ENCODE results near the gene THSD4.

THSD4 gene

DNA sequence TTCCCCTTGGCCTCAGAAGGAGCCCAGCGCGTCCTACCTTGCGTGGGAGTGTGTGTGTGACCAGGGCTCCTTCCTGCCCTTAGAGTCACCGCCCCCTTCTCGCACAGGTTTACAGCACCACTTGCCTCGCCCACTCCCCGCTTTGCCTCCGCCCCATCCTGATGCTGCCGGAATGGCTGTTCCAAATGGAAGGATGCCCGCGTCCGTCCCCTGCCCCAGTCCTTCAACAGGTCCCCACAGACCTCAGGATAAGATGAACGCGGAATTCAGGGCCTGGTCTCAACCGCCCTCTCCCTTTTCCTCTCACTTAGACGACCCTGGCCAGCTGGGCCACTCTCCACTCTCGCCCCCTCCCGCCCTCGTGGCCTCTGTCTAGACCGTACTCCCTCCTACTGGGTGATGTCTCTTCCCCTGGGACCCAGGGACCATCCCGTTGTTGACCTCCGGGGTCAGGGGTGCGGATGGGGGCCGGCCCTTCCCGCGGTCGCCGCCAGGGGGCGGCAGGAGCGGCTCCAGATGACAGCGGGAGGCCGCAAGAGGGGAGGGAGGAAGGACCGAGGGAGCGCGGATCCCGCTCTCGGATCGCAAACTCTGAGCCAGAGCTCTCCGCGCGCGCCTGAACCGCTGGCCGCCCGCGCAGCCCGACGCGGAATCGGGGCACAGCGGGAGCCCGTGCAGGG, at the start of gene THSD4:
TSS of gene THSD4 (plus strand) at position 585 of the 680 bp plus-strand sequence.
- DNase-seq = peak; percentile 65

DNA sequence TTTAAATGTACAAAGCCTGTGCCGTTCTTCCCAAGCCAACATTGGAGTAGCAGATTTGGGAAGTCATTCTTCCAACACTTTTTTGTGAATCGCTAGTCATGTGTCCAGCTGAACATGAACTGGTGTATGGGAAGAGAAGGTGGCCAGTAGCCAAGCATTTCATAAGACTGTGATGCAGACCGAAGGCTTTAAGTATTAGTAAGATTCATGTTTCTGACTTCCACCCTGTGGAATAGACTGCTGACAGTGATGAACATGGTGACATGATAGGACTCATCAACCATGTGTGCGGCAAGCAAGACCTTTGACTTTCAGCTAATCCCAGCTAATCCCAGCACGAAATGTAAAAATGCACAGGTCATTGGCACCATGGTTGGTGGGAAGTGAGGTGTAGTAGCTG, 48.3 kb upstream of the THSD4 start:
- no peak for DNase-seq

DNA sequence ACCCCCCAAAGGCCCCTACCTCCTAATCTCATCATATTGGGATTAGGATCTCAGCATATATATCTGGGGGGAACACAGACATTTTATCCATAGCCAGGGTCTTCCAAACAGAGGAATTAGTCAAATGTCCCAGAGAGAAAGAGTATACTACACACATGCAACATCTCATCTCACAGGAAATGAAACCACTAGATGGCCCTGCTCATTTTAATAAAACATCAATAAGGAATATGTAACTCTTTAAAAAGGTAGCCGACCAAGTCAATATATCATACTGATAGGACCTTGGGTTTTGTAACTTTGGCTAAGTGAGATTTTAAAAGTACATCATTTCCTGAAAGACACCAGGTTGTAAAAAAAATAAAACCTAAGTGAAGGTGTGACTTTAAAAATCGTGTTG, 45.6 kb upstream of the THSD4 start:
- DNase-seq = no peak

DNA sequence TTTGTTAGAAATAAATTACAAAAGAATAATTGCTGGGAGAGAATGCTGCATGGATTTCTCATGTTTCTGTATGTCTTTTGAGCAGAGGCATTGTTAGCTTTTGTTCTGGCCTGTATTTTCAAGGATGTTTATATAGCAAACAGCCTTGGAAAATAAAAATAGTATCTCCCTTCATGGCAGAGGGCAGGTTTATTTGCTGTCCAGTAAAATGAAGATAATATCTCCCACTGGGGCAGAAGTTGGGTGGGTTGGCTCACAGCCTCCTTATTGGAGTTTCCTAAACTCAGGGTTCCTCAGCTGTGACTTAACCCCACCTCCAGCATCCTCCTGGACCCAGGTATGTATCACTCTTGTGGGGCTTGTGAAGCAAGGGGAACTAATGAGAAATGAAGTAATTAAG, 43.7 kb upstream of the THSD4 start:
- no peak for DNase-seq

DNA sequence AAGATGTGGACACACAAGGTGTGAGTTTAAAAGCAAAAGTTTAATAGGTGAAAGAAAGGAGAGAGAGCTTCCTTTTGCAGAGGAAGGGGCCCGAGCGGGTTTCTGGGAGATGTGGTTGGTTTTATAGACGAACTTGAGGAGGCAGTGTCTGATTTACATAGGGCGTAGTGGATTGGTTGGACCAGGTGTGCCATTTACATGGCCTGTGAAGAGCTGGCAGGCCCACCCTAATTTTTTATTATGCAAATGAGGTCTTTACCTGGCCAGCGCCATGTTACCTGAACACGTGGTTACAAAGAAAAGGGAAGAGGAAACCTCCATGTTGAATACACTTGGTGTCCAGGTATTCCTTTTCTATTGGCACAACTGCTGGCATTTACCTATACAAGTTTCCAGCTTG, 42.8 kb upstream of the THSD4 start:
- no peak for DNase-seq

DNA sequence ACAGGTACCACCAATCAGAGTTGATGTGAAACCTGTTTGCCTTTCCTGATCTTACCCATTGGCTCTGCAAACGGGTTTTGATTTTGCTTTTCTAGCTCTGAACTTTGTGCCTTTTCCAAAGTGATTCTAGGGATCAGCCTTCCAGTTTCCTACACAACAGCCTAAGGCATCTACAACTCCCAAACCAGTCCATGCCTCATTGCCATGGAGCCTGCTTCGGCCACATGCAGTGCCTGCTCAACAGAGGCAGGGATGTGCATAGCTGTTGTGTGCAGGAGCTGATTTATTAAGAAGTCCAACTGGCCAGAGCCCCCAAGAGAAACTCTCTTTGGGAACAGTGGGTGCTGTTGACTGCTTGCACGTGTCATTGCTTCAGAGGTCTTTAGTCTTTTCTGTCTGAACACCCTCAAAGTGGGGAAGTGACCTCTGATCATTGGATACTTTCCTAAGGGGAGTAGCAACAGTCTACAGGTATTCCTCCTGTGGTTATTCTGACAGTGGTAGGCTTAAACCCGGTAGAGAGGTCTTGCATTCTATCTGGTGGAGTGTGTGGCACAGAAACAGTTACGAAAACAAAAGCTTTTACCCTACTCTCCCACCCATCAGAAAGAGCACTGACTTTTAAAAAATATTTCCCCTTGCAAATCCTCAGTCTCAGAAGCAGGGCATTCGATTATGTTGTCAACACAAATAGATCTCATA, 36.6 kb upstream of the THSD4 start:
- no peak for DNase-seq

DNA sequence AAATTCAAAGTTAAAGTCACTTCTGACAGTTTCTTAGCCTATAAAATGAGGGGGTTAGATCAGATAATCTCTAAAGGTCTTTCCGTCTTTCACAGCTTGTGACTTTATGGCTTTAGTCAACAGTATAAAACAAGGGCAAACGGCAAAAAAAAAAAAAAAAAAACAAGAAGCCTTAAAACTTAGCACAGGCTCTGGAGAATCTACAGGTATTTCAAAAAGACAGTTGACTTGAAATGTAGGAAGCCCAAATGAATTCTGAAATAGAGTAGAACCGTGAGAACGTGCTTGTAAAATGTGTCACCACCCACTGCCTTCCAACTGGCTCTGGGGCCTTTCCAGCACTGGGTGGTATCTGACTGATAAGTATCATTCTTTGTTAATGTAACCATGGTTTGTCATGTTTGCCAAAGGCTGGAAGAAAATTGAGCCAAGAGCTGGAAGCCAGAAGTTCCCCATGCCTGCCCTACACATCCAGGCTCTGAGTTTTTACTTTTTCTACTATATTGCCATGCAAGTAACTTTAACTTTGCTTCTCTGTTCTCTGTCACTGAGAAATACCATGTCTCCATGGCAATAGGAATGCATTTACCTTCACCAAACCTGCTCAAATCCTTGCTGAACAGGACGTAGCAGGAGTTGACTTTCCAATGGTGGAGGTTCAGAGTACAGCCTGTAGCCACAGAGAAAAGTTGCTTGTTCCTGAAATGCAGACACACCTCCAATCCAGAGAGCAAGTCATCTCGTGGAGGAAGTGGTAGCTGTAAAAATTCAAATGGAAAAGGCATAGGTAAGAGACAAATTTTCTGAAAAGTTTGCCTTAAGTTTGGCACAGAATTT, 35.8 kb upstream of the THSD4 start:
- no peak for DNase-seq

DNA sequence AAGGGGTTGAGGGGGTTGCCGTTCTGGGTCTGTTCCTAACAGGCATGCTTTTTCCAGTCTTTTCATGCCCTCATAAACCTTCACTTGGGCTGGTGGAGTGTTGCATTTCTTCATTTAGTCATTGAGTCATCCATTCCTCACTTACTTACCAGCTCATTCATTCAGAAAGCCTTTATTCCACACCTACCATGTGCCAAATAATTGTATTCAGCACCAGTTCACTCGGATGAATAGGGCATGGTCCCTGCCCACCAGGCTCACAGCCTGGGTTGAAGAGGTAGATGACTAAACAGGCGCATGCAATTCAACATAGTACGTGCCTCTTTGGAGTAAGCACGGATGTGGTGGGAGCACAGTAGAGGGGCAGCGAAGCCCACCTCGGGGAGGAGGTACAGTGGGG, 35.1 kb upstream of the THSD4 start:
- no peak for DNase-seq

DNA sequence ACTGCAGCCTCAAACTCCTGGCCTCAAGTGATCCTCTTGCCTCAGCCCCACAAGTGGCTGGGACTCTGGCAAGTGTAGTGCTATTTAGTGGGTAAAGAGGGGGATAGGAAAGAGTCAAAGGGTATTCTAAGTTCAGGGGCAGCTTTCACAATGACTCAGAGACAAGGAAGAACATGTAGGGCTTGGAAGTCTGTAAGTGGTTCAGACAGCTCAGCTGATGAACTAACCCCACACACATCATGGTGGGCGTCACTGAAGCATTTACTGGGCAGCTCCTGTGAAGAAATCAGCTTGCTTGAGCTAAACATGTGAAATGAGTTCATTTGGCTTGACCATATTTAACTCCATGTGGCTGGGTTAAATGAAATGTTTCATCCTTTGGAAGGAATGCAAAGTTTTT, 34.6 kb upstream of the THSD4 start:
- DNase-seq = no peak

DNA sequence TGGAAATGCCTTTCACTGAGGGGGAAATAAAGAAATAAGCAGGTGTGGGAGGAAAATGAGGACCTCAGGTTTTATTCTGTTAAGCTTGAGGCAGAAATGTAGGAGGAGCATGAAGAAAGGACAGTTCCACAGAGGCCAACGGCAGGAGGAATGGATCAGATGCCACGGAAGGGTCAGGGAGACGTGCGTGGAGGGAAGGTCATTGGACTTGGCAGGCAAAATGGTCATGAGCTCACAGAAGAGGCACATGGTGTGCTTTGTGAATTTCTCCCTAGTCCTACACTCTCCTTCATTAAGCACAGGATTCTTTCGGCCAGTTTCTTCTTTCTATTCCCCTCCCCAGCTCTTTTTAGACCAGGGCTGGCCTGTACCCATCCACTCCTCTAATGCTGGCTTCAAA, 32.5 kb upstream of the THSD4 start:
- DNase-seq = no peak

DNA sequence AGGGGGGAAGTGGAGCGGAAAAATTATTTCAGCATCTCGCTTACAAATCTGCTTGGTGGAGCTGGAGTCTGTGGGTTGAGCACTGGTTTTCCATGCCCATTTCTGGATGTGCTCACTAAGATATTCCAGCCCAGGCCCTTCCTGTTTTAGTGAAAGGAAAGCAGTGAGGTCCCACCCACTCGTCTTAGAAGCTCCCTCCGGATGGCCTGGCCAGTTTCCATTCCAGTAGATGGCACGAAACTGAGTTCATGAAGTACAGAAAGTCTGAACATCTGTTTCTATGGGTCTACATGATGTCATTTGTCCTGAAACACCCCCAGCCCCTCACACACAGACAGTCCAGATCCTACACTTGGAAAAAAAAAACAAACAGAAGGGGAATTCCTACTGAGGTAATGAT, 31.9 kb upstream of the THSD4 start:
- DNase-seq = no peak

DNA sequence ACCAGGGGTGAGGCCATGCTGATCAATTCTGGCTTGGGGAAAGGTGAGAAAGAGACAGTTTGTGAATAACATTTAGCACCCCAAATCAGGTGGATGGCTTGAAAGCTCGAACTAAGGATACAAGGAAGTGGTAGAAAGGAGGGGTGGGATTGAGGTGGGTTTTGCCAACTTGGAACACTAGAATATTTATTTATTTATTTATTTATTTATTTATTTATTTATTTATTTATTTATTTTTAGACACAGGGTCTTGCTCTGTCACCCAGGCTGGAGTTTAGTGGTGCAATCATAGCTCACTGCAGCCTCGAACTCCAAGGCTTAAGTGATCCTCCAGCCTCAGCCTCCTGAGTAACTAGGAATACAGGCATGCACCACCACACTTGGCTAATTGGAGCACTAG, 31.0 kb upstream of the THSD4 start:
- no peak for DNase-seq

DNA sequence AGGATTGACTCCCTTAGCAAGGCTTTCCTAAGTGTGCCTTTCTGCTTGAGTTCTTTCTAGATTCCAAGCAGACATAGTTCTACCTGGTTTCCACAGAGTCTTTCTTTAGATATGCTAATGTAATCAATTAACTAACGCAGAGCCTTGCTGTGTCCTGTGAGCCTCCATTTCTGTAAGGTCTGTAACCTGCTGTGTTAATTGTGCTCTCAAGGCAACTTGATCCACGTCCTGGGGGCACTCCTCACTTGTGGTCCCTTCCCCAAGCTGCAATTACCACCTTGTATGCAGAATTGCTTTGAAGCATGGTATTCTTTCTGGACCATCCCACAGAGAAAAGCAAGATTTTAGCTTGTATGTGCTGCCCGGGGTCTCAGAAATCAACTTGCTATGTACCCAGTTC, 29.5 kb upstream of the THSD4 start:
- DNase-seq = peak; percentile 88

DNA sequence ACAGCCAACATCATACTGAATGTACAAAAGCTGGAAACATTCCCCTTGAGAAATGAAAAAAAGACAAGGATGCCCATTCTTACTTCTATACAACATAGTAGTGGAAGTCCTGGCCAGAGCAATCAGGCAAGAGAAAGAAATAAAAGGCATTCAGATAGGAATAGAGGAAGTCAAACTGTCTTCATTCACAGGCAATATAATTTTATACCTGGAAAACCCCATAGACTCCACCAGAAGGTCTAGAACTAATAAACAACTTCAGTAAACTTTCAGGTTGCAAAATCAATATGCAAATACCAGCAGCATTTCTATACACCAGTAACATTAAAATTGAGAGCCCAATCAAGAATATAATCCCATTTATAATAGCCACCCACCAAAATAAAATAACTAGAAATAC, 27.1 kb upstream of the THSD4 start:
- no peak for DNase-seq

DNA sequence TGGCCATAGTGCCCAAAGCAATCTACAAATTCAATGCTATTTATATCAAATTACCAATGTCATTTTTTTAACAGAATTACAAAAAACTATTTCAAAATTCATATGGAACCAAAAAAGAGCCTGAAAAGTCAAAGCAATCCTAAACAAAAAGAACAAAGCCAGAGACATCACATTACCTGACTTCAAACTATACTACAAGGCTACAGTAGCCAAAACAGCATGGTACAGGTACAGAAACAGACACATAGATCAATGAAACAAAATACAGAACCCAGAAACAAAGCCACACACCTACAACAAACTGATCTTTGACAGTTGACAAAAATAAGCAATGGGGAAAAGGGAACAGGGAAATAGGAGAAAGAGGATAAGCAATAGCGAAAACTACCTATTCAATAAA, 26.6 kb upstream of the THSD4 start:
- no peak for DNase-seq

DNA sequence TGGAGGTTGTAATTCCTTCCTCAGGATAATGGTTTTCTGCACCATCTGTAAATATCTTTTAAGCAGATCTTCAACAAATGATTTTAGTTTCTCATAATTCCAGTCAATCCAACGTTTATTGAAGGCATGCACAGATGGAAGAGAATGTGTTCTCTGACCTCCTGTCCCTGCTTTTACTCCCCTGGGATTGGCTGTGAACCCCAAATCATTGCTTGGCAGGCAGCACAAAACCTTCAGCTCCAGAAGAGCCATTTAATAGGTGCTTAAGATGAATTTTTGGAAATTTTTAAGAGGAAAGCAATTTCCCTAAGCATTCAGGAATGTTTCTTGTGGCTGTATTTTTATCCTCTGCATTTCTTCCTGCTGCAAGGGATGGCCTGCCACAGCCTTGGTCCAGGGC, 25.5 kb upstream of the THSD4 start:
- DNase-seq = no peak

DNA sequence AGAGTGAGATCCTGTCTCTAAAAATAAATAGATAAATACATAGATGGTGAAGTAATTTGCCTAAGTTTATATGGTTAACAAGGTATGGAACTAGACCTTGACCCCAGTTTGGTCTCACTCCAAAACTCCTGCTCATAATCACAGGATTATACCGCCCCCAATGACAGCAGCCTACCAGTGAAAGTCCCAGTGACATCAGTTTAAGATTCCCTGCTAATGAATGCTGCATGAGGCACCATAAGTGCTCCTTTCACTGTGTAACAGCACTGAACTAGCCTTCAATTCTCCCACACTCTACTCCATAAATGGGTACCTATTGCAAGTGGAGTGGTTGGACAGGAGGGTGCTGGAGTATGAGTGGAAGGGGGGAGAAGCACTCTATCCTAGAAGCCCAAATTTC, 23.7 kb upstream of the THSD4 start:
- no peak for DNase-seq

DNA sequence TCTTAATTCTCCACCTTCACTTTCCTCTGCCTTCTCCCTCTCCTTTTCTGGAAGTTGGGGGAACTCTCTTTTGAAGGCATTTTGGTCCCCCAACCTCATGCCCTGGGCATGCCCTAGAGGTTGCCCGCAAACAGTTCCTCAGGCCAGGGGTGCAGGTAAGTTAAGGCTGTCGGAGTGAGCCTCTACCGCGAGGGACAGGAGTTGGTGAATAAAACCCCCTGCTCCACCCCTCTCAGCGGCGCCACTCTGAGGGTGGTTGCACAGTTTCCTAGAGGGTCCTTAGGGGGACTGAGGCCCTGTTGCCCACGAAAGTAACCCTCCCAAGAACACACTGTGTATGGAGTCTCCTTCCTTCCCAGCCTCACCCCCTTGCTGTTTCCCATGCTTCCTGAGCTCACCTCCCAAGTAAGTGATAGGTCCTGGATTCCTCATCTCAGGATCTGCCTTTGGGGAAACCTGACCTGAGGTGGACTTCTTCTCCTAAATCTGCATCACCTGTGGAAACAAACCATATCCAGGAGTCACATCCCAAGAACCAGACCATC, 23.1 kb upstream of the THSD4 start:
- no peak for DNase-seq

DNA sequence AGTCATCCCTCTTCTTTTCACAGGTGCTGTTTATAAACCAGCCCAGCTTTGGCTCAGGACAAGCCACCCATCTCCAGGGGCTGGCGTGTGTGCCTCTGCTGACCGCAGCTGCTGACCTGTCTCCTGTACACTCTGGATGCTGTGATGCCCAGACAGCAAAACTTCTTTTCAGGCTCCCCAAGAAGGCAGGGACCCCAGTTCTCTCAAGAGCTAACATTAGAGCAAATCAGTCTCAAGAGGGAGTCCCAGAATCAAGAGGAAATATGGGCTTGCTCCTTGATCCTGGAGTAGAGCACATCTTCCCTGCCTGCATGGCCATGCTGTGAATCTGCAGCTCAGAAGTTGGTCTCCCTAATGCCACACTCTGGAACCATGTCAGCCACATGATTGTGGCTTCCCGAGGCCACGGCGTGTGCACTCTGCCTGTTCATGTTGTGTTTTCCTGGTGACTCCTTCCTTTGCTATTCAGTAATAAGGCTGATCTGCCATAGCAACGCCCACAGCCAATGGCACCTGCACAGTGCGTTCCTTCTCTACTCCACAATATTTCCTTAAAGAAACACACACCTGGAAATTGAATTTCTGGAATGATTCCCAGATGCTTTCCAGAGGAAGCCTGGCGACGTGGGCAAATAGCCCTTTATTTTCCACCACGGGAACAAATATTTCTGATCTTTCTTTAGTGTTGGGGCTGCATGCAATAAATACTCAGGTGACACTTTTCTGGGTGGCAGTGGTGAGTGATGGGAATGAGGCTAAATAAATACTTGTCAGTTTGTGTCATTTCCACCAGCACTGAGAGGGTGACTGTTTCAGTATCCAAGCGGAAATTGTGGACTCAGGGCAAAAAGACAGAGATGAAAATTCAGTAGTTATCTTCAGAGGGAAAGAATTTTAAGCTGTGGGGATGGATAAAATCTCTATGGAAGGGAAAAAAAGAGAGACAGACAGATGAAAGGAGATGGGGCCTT, 21.9 kb upstream of the THSD4 start:
- peak; percentile 51 for DNase-seq

DNA sequence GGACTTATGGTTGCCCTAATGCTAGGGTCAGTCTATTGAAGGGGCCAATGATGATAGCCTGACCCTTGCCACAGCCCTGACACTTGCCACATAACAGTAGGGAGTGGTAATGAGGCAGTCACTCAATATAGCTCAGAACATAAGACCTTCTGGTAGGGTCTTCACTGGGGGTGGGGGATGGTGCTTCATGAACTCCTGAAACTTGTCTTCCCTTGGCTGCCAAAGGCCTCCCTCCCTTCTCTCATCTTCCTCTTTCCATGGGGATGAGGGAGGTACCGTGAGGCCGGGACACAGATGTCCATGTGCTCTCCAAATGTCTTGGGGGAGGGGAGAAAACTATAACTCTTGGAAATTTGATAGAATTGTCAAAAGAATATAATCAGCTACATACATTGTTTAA, 21.1 kb upstream of the THSD4 start:
- DNase-seq = no peak

DNA sequence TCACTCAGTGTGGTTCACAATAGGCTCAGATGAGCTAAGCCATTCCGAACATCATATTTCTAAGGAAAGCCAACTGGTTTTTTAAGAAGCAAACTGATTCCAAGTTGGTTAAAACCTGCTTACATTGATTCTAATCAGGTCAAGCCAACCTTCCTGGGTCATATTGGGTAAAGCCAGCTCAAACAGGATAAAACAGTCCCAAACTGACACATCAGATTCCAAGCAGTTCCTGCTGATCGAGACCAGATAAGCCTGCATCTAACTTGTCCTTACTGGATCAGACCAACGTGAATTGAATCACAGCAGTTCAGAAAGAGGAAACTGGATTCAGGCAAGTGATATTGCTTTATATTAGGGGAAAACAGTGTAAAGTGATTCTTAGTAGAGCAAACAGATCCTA, 18.6 kb upstream of the THSD4 start:
- DNase-seq = no peak

DNA sequence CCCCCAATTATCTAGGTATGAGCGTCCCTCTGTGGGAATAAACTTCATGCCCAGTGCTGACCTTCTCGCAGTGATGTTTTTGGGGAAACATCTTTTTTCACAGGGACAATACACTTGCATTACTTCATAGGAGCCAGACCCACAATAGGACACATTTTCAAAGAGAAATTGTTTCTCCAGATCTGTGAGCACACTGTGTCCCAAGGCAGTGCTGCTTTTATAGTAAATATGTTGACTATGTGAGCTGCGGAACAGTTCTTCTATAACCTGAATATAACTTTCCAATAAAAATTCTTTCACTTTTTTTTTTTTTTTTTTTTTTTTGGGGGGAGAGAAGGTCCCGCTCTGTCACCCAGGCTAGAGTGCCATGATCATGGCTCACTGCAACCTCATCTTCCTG, 17.4 kb upstream of the THSD4 start:
- no peak for DNase-seq

DNA sequence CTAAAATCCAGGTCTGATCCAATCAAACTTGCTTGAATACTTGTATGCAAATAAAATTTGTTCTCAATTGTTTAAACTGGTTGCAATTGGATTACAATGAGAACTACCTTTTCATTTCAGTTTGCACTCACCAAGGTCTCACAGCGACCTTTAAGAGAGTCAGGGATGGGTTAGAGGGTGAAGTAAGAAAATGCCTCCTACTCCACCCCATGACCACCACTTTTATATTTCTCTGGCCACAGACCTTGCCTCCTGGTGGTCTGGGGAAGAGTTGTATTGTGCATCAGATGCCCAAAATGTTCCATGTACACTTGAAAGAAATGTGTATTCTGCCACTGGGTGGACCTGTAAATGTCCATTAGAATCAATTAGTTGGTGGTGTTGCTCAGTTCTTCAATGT, 16.4 kb upstream of the THSD4 start:
- no peak for DNase-seq

All from NCI-H69 (cell line).